Measurements from ENCODE around the gene DTD1. TPM values are rescaled to one million over a fixed set of nuclear protein-coding genes. Genes with fewer than 3 reads are reported as not detected.
A peak's percentile ranks its signal among the peaks of the same experiment; 100 is the strongest.

The DTD1 gene
- total RNA-seq, 1 donor from 2014 or later, result 214 TPM

DNA sequence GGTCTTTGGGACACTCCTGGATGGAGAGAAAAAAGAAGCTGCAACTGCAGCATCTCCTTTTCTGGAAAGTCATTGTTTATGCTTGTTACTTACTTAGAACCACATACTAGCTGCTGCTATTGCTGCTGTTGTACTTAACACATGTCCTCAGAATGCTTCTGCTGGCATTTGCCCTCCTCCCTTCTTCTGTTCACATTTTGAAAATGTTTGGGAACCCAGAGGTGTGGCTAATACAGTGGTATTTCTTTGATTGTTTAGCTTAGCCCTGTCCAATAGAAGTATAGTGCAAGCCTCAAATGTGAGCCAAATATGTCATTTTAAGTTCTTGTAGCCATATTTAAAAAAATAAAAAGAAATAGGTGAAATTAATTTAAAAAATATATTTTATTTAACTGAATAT is 8.4 kb downstream of the DTD1 start:
- Histone ChIP-seq H3K4me3 (ENCODE audit: low read depth, low read length) (no peak overlapping the region), H3K36me3 (ENCODE audit: control insufficient read depth, insufficient read depth, low read length) (no peaks in the 10 kb centered on the region), H3K27me3 (ENCODE audit: control insufficient read depth, insufficient read depth, low read length) (no peaks in the 10 kb centered on the region)
- DNase-seq (ENCODE audit: low read depth), result no peak
- TF ChIP-seq, protein P1, sequence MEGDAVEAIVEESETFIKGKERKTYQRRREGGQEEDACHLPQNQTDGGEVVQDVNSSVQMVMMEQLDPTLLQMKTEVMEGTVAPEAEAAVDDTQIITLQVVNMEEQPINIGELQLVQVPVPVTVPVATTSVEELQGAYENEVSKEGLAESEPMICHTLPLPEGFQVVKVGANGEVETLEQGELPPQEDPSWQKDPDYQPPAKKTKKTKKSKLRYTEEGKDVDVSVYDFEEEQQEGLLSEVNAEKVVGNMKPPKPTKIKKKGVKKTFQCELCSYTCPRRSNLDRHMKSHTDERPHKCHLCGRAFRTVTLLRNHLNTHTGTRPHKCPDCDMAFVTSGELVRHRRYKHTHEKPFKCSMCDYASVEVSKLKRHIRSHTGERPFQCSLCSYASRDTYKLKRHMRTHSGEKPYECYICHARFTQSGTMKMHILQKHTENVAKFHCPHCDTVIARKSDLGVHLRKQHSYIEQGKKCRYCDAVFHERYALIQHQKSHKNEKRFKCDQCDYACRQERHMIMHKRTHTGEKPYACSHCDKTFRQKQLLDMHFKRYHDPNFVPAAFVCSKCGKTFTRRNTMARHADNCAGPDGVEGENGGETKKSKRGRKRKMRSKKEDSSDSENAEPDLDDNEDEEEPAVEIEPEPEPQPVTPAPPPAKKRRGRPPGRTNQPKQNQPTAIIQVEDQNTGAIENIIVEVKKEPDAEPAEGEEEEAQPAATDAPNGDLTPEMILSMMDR (IDR thresholded peaks at IDR 0.05; ENCODE audit: insufficient read depth, low read length, poor library complexity, severe bottlenecking), result no peak

- TF ChIP-seq, protein P1 (IDR thresholded peaks at IDR 0.05; ENCODE audit: insufficient read depth, low read length, poor library complexity, severe bottlenecking), result no peak
- Histone ChIP-seq H3K4me3 (ENCODE audit: low read depth, low read length) (no peak overlapping the region), H3K27me3 (ENCODE audit: control insufficient read depth, insufficient read depth, low read length) (no peaks in the 10 kb centered on the region), H3K36me3 (ENCODE audit: control insufficient read depth, insufficient read depth, low read length) (no peaks in the 10 kb centered on the region)
- DNase-seq (ENCODE audit: low read depth), result no peak
These were observed 21.9 kb downstream of the DTD1 start for GRCh38 chr20:18609741-18610140.

DNA sequence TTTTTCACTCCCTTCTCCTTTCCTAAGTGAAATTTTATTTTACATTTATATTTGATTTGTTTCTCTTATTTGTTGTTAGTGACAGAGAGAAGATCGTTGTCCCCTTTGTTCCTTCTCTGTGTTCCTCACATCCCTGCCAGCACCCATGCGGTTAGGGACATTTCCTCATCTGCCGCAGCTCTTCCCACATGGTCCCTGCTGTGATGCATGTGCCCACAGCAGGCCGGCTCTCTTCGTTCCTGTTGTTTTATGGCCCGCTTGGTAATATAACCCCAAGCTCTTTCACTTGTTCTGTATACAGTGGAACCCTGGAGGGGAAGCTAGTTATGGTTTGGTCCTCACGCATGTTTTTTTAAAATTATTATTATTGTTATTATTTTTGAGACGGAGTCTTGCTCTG is 23.6 kb downstream of the DTD1 start:
- no peaks in the 10 kb centered on the region for H3K36me3 ChIP-seq (ENCODE audit: control insufficient read depth, insufficient read depth, low read length)
- H3K4me3 ChIP-seq (ENCODE audit: low read depth, low read length), result no peak overlapping the region
- TF ChIP-seq, protein P1 (IDR thresholded peaks at IDR 0.05; ENCODE audit: insufficient read depth, low read length, poor library complexity, severe bottlenecking), result no peak
- H3K27me3 ChIP-seq (ENCODE audit: control insufficient read depth, insufficient read depth, low read length), result no peaks in the 10 kb centered on the region
- no peak for DNase-seq (ENCODE audit: low read depth)

DNA sequence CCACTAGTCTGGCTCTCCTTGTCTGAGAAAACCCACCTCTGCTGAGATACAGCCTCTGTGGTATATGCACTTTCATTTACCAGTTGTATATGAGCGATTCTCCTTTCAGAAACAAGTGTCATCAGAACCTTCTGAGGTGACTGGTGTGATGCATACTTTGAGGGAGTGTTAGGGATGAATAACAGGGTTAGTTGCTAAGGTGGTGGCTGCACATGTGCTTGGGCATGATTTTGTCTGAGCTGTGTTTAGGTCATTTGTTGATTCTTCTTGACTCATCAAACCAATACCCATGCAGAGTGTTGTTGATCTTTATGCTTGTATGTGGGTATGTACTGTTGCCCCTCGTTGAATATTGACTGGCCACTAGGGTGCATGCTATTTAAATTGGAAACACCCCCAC is 25.7 kb downstream of the DTD1 start:
- Histone ChIP-seq H3K4me3 (ENCODE audit: low read depth, low read length) (no peak overlapping the region), H3K27me3 (ENCODE audit: control insufficient read depth, insufficient read depth, low read length) (no peaks in the 10 kb centered on the region), H3K36me3 (ENCODE audit: control insufficient read depth, insufficient read depth, low read length) (no peaks in the 10 kb centered on the region)
- peak; percentile 9 for DNase-seq (ENCODE audit: low read depth)
- TF ChIP-seq, protein P1 (IDR thresholded peaks at IDR 0.05; ENCODE audit: insufficient read depth, low read length, poor library complexity, severe bottlenecking), result no peak

DNA sequence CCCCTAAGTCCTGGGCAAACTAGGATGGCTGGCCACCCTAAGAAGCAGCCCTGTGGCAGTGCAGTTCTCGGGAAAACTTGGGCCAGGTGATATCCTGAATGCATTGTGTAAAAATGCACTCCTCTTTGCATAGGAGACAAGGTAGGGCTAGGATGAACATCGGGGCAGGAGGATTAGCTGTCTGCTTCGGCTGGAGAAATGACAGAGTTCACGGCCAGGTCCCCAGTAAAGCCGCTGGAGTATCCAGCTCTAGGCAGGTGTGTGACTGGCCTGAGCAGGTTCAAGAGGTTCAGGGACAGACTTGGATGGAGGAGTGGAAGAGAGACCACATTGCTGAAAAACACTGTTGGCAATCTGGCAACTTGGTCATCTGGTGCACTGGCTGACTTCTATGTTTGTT is 26.4 kb downstream of the DTD1 start:
- TF ChIP-seq, protein P1 (IDR thresholded peaks at IDR 0.05; ENCODE audit: insufficient read depth, low read length, poor library complexity, severe bottlenecking), result no peak
- DNase-seq (ENCODE audit: low read depth), result no peak
- H3K36me3 ChIP-seq (ENCODE audit: control insufficient read depth, insufficient read depth, low read length), result no peaks in the 10 kb centered on the region

GRCh38 chr20:18615020-18615650 is 27.3 kb downstream of the DTD1 start:
- Histone ChIP-seq H3K36me3 (ENCODE audit: control insufficient read depth, insufficient read depth, low read length) (no peaks in the 10 kb centered on the region), H3K27me3 (ENCODE audit: control insufficient read depth, insufficient read depth, low read length) (no peaks in the 10 kb centered on the region), H3K4me3 (ENCODE audit: low read depth, low read length) (no peak overlapping the region)
- TF ChIP-seq, protein P1 (IDR thresholded peaks at IDR 0.05; ENCODE audit: insufficient read depth, low read length, poor library complexity, severe bottlenecking), result no peak
- no peak for DNase-seq (ENCODE audit: low read depth)

More for the DNA sequence above, 26.4 kb downstream of the DTD1 start:
- Histone ChIP-seq H3K27me3 (ENCODE audit: control insufficient read depth, insufficient read depth, low read length) (no peaks in the 10 kb centered on the region), H3K4me3 (ENCODE audit: low read depth, low read length) (no peak overlapping the region)

All from kidney epithelial cell (primary cell).